Activated CD4-positive, alpha-beta T cell treated with anti-CD3 and anti-CD28 coated beads, Interleukin-10, Interleukin-2, amounts not matched to agents 100 ng/mL and 50 ng/mL, durations not matched to agents 16 hours and 8 hours (primary cell): Measurements from ENCODE around the gene CYB5R3.

Experiments used
- DNase-seq: peaks from one replicate; pipeline ENCODE4 v3.0.0-alpha.2; 2020

The CYB5R3 gene

DNA sequence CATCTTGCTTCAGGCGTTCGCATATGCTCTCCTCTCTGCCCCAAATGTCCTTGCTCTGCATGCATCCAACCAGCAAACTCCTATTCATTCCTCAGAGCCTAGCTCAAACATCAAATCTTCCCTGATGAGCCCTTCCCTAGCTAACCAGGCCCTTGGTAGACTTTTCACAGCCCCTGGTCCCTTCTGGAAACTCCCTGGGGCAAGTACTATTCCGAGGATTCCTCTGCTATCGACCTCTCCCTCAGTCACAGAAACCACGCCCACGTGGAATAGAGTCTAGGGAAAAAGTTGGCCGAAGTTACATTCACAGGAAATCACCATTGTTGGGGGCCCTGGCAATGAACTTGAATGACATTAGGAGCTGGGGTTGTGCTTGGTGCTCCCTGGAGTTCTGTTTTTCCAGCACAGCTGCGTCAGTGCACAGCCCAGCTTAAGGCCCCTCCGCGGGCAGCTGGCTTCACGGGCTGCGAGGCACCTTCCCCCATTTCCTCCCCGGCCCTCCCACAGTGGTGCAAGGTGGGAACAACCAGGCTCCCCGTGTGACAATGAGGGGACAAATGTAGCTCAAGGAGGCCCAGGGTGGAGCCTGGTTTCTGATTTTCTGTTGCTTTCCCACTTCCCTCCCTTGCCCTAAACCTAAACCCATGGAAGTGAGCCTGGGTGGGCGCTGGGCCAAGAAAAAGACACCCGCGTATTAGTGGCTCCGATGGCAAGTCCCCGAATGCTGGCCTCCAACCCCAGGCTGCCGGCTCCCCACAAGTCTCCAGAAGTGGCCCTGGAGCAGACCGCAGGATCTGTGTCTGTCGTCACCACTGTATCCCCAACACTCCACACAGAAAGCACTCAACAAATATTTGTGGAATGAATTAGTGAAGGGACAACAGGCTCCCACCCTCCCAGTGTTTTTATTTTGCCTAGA, 4.5 kb downstream of the CYB5R3 start:
- DNase-seq: no peak

DNA sequence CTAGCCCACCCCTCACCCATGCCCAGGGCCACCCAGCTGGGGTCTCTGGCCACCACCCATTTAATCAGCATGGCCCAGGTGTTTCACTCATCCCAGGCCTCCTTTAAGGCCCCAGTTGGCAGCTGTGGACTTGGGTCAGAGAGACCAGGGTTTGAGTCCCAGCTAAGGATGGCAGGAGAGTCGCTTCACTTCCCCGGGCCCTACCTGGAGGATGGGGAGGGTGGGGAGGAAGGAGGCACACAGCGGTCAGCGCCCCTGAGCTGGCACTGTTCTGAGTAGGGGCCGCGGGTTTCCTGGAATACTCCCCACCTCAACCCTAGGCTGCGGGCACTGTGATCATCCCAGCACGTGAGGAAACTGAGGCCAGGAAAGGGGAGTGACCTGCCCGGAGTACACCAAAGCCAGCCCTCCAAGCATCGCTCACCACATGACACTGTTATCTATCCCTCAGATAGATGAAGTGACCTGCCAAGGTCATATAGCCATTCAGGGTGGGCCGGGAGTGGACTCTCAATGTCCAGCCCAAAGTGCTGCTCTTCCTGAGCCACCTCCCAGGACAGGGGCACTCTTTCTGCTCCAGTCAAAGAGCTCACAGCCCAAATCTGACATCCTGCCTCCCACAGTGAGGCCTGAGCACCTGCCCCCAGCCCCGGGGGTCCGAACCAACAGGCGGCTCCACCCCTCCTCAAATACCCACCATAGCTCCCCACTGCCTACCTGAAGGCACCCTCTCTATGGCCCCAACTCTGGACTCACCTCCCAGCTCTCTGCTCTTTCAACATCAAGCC, 5.4 kb downstream of the CYB5R3 start:
- no peak for DNase-seq

DNA sequence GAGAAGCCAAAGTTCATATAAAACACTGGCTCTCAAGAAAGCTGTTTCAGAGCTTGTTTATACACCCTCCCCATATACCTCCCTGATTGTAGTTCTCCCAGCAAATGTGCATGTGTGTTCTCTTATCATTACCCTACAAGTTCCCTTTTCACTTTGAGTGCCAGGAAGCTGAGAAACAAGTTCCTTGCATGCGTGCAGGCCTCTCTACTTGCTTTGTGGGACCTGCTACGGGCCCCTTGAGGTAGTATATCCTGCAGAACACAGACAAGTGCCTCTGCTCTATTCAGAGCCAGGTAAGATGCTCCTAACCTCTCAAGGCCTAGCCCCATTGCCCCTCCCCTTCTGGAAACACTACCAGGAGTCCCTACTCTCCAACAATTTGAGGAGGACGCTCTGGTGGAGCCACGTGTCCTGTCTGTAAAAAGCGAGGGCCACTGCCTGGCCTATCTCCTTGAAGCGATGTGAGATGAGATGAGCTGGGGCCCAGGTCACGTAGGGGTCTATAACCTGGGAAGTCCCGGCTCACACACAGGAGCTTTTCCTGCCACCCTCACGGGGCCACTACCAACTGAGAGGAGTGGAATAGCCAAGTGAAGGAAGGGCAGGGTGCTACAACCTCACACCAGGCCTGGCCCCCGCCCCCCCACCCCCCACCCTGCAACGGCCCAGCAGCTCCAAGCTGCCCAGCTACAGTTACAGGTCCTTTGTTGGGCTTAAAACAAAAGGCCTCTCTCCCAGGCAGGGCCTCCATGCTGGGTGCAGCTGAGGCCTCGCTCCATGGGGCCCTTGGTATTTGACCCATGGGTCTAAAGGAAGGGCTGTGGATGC, 6.2 kb downstream of the CYB5R3 start:
- no peak for DNase-seq

DNA sequence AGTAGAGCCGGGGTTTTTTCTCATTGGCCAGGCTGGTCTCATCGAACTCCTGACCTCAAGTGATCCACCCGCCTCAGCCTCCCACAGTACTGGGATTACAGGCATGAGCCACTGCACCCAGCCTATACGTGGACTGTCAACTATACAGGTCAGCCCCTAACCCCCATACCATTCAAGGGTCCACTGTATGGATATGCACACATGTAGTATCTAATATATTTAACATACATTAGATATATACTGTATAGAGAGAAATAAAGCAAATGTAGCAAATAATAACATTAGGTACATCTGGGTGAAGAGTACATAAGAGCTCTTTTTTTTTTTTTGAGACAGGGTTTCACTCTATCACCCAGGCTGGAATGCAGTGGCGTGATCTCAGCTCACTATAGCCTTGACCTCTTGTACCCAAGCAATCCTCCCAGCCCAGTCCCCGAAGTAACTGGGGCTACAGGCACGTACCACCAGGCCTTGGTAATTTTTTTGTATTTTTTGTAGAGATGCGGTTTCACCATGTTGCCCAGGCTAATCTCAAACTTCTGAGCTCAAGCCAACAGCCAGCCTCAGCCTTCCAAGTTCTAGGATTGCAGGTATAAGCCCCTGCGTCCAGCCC, 7.3 kb downstream of the CYB5R3 start:
- no peak for DNase-seq

DNA sequence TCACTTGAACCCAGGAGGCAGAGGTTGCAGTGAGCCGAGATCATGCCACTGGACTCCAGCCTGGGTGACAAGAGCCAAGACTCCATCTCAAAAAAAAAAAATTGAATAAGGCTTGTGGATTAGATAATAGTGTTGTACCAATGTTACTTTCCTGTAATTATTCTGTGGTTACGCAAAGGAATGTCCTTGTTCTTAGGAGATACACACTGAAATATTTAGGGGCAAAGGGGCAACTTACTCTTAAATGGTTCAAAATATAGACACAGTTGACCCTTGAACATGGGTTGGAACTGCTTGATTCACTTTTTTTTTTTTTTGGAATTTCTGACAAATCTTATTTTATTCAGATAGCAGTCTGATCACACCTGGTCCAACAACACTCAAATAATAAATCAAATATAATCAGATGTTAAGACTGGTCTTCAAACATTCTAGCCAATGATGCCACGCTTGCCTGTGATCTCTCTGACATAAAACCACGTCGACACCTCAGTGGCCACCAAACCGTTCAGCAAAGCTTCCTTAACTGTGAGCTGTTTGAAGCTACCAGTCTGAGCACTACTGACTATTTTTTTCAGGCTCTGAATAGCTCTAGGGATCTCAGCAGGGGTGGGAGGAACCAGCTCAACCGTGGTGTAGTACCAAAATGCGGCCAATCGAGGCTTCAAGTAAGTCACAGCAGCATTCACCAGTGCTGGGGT, 9.5 kb downstream of the CYB5R3 start:
- no peak for DNase-seq

DNA sequence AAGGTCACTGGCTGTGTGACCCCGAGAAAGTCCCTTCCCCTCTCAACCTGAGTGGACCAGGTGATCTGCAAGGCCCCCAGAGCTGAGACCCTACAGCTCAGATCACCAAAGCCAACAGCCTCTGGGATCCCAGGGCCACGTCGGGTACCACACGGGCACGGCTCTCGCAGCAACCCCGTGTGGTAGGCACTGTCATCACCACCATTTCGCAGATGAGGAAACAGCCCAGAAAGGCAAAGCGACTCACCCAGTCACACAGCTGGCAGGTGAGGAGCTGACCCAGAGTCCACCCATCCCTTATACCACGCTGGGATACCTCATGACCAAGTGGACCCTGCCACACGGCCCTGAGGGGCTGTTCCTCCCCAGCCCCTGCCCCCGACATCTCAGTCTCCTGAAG, 11.6 kb downstream of the CYB5R3 start:
- no peak for DNase-seq

DNA sequence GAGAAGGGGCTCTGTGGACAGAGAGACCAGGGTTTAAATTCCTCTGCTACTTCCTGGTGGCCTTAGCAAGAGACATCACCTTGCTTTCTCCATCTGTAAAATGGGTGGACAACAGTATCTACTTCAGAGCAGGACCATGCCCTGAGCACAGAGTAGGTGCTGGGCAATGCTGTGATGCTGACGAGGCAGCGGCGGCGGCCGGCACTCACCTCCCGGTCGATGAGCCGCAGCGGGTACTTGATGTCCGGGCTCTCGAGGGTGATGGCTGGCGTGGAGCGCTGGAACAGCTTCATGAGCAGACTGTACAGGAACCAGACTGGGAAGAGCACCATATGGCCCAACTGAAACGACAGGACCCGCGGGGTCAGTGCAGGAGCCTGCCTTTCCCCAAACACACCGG, 12.7 kb downstream of the CYB5R3 start:
- no peak for DNase-seq

DNA sequence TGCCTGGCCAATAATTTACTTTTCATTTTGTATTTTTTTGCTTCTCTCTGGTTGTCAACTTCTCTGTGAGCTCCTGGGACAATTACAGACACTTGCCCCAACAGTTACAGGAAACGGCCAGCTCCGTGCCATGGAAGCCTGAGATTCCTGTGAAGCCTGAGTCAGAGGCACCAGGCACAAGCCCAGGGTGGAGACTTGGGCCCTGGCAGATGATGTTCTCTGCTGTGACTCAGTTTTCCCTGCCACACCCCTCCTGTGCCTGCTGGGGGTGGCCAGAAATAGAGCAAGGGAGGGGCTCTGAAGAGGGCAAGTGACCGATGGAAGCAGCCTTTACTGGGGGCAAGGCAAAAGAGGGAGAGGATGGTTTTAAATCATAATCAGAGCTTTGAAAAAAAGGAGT, 13.7 kb downstream of the CYB5R3 start:
- no peak for DNase-seq

DNA sequence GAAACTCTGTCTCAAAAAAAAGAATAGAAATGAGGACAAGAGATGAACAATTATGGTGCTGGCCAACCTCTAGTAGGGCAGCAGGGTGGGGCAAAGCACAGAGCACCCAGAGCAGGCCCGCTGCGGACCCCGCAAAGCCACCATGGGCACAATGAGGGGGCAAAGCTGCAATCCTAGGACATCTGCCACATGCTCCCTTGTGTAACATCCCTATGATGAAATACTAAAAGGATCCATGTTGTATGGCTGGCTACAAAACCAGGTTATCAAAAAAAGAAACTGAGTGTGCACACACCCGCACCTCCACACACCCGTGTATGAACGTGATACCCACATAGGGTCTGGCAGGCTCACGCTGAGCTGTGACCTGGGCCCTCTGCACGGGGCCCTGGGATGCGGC, 16.2 kb downstream of the CYB5R3 start:
- no peak for DNase-seq

DNA sequence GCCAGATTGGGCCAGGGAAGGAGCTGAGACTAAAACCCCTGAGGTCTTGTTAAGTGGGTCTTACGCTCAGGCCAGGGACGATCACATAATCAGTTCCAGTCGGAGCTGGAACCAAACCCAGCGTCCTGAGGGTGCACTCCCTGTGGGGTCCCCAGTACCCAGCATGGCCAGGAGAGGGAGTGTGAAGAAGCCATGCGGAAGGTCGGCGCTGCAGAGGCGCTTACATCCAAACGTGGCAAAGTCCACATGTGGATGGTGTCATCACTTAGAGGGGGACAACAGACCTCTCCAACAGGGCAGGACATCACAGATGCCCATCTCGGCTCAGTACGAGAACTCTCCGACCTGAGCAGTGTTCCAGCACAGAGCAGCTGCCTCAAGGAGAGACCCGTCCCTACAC, 17.1 kb downstream of the CYB5R3 start:
- DNase-seq: no peak

DNA sequence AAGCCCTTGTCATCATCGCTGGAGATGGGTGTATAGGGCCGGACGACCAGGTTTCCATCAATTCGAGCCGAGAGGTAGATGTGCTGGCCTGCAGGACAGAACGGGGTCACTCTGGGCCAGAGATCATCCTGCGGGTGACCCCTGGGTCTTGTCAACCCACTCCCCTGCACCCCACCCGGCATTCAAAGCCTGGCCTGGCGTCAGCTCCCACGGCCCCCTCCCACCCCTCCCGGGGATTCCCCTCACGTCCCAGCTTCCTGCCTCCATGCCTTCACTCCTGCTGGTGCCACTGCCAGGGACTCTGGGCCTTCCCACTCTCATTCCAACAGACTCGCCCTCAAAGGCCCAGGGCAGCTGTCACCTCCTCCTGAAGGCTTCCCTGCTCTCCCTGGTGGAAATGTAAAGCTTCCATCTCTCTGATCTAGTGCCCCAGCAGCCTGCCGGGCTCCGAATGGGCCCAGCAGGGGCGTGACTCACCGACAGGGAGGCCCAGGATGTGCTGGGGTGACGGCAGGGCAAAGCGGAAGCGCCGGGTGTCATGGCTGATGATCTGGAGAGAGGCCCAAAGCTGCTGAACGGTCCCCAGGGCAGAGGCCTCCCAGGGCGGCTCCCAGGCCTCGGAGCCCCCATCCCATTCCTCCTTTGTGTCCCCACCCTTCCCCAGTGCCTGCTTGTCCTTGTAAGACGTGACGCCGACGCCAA, 18.1 kb downstream of the CYB5R3 start:
- DNase-seq: no peak

DNA sequence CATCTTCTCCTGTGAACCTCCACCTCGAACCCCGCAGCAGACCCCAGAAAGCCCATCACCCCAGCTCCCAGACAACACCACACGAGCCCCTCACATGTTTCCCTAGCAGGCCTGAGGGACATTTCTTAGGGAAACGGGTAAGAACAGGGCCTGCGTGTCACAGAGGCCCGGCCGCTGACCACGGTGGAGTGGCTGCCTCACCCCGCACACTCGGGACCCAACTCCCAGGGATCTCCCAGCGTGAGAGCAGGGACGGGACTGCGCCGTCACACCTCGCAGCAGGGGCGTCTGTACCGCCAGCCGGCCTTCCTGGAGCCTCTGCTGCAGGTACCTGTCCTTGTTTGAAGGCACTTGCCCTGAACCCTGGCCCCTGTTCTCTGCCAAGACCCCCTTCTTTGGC, 19.0 kb downstream of the CYB5R3 start:
- DNase-seq: no peak

DNA sequence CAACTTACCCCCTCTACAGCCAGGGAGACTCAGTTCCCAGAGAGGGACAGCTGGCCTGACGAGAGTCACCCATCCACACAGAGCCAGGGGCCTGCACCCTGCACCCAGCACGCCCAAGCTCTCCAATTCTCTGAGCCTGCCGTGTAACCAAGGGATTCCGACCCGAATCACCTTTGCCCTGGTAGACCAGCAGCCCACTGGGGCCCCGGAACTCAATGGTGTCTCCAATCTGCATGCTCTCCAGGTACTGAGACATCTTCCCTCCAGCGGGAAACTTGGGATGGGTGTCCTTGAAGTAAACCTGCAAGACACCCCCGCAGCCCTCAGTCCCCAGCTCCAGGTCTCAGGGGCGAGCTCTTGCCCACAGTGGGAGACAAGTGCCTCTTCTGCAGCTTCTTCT, 21.2 kb downstream of the CYB5R3 start:
- DNase-seq: no peak

DNA sequence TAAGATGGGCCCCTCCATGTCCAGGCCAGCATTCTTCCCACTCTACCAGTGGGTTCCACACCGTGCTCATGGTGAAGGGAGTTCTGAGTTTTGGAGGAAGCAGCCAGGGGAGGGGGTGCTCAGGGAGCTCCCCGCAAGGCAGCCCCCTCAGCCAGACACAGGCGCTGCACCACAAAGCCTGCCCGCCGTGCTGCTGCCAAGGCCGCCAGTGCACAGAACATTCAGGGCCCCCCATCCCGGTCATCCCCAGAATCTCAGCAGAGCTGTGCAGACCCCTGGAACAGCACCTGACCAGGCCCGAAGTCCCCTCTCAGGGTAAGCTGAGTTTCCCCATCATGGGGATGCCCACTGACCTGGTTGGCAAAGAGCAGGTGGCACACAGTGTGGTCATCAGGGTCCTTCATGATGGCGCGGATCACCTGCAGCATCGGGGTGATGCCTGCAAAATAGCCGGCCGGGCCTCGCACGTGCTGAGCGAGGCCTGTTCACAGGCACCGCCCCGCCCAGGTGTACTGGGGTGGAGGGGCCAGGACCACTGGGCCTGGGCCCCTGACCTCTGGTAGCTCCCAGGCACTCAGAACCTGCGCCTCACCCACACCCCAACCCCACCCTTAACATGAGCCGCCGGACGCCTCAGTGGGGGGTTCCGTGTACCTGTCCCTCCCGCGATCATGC, 22.1 kb downstream of the CYB5R3 start:
- no peak for DNase-seq

DNA sequence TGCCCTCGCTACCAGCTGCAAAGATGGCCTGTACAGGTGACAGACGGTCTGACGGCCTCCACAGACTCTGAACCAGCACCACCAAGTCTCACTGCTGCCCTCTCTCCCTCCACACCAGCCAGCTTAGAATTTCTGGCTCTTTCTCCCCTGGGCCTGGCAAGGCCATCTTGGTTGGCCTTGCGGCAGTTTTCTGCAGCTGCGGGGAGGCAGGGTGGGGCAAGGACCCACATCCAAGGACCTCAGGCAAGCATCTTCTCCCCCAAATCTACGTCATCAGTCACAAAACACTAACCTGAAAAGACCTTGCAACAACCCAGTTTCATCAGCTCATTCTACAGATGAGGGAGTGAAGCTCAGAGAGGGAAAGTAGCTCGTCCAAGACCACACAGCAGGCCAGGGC, 22.8 kb downstream of the CYB5R3 start:
- DNase-seq: no peak

DNA sequence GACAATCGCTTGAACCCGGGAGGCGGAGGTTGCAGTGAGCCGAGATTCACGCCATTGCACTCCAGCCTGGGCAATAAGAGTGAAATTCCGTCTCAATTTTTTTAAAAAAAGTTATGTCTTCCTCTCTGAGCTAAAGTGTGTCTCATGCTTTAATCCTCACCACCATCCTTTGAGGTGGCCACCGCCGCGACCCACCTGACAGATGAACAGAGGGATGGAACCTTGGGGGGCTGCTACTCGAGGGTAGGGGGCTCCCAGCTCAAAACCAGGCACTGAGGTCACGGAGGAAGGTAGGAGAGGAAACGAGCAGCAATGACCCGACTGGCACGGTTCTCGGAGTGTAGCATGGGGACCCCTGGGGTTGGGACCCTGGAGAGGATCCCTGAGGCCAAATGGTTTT, 23.8 kb downstream of the CYB5R3 start:
- no peak for DNase-seq

DNA sequence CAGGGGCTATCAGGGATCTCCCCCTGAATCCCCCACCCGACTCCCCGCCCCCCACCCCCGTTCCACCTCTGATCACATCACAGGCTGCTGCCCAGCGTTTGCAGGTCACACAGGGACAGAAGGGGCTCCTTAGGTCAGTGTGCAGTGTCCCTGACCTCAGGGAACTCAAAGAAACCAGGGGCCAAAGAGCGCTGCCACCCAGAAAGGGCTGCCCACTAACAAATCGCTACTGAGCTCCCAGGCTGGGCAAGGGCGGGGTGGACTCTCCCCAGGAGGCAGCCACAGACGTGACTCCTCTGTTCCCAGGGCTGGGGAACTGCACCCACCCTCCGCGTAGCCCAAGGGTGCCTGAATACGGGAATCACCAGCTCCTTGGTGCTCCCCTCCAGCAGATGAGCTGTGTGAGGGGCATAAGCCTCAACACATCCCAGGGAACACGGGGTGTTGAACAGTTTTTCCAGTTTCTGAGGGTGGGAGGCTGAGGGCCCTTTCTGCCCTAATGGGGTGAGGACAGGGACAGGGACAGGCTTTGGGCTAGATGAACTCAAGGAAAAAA, 24.6 kb downstream of the CYB5R3 start:
- DNase-seq: no peak

DNA sequence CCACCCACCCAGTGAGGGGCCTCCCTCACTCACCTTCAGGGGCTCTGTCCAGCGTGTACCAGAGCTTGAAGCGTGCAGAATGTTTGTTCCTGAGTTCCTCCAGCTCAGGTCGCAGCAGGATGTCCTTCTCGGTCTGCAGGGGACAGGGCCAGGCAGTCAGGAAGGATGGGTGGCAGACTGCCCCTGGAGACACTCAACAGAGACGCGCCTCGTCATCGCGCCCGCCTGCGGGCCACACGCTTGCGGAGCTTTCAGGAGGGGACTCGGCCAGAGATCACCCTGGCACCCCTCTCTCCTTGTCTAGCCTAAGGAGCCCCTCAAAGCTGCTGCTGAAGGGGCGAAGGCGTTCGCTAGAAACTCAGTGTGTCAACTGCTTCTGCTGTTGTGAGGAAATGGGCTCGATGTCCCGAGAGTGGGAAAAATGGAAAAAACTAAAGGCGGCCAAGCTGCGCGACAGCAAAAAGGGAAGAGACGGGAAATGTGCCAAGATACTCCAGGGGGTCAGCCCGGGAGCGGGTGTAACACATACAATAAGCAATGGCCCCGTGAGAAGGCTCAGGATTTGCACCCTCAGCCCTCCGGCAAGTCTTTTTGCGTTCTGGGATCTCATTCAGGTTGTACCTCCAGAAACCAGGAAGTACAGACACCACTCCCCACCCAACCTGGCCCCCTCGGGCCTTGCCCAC, 25.3 kb downstream of the CYB5R3 start:
- DNase-seq: no peak

DNA sequence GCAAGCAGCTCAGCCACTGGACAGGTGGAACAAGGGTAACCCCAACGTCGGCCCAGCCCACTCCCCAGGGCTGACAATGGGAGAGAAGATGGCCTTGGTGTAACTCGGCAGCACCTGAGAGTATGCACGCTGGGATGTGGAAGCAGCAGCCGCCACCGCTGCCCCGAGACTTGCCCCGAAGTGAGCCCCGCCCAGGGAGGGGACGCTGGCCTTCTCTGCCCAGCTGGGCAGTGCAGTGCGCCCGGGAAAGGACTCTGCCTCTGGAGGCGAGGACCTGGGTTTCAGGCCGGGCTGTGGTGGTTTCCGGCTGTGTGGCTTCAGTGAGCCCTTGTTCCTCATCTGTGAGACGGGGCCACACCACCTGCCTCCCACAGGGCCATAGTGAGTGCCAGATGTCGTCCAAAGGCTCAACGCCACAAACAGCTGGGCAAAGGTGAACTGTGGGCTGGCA, 25.9 kb downstream of the CYB5R3 start:
- no peak for DNase-seq
